ENCODE data around the gene FGGY.
"Not testable (repeated sequence)": the region's sequence is repeated elsewhere in the genome, so short reads cannot be mapped to it uniquely, and the experiment has no call there.

FGGY gene

DNA sequence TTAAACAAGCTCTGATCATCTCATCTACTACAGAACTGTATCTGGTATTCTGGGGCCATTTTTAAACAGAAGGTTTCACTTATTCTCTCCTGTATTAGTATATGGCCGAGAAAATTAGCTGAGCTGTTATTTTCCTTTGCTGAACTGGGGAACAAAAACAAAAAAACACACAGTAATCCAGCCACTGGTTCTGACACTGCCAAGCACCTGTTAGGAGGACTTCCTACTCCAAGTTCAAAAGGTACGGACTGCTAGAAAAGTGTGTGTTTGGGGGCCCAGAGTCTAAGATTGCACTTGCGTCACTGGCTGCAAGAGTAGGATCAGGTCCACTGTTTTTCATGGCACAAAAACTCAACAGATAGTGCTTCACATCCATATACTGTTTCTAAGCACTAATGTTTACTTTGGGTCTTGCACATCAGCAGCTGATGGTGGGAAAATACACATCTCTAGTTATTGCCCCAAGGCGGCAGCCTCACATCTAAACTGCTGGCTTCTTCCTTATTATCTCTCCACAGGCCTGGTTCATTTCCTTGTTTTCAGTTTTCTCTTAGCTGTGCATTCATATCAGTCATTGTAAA, 226.1 kb downstream of the FGGY start:
- DNase-seq = no peak

DNA sequence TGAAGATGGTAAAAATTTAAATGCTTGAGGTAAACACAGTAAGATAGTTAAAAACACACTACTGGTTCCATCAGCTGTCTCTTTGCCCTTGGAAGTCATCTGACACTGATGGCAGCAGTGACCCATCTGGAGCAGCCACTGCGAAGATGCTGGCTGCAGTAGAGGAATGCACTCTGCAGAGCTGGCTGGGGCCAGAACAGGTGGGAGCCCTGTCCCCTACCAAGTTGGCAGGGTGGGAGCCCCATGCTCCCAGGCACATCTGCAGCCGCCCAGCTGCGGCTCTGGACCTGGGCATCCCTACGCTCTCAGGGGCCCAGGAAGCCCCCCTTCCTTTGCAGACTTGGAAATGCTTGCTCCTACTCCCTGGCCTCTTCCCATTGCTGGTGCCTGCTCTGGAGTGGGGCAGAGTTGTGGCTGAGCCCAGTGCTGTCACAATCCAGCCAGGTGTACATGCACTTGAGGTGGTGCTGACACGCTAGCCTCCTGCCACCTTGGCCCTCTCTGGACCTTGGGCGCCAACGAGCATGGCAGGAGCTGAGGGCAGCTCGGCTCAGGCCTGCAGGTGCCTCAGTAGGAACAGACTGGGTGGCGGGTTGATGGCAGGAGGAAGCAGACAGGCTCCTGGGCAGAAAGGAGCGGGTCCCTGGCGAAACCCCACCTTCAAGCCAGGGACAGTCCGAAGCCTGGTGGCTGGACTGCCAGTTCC, 227.0 kb downstream of the FGGY start:
- no peak for DNase-seq

DNA sequence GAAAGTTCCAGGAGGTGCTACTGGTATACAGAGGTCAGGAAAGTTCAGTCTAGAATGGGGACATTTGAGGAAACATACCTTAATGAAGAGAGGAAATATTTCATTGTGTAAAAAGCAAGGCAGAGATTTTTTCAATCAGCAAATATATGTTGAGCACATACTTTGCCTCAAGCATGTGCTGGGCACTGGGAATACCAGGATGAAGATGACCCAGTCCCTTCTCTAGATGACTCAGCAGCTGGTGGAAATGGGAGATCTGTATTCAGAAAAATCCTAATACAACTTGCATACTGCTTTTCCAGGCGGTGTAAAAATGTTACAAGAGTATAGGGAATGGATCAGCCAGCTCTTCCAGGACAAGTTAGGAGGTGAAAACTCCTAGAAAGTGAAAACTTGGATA, 229.3 kb downstream of the FGGY start:
- no peak for DNase-seq

DNA sequence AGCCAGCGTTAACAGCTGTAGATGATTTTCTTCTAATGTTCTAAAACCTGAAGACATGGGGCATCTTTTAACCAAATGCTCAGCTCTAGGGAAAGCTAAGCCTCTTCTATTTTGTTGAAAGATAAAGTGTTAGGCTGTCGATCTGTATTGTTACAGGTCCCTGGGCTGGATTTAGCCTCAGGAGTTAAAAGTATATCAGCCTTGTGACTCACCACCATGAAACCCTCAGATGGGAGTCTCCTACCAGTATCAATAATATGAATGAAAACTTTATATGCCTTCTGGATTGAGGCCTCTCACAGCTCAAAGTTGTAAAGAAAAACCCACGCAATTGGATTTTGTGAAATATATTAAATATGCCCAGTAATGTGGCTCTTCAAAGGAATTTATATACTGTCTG, 231.6 kb downstream of the FGGY start:
- DNase-seq = no peak

DNA sequence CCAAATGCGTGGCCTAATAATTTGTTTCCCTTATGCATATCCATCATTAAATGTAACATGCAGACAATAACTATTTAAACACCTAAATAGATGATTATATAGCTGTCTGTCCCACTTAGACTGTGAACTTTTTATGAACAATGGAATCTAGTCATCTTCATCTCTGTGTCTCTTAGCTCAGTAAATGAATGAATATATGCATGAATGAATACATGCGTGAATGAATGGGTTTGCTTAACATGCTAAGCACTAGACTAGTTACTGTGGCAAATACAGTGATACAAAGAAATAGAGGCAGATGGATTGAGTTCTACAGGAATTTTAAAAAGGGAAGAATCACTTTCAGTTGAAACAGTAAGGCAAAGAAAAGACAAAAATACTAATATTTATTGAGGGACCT, 232.0 kb downstream of the FGGY start:
- no peak for DNase-seq

DNA sequence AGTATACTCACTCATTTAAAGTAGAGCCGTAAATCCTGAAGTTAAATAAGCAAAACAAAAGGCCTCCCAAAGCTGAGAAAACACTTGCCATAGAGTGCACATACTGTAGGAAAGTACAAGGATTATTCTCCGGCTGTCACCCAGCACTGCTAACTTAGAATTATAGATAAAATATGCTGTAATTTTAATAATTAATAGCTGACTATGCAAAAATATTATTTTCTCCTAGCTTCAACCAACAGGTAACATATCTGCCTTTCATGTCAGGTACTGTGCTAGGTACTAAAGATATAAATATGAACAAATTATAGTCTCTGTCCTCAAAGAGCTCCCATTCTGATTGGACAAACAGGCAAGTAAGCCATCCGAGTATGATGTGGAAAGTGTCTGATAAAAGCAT, 233.2 kb downstream of the FGGY start:
- DNase-seq = no peak

DNA sequence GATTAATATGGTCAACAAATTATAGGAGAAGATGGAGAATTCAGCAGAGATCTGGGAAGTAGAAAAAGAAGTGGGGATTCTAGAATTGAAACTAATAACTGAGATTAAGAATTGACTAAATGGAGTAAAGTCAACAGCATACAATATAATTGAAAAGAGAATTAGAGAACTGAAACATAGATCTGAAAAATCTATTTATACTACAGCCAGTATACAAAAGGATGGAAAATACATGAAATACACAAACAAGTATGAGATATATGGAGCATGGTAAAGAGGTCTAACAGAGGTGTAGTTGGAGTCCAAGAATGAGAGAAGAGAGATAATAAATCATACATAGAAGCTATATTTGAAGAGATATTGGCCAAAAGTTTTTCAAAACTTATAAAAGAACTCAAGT, 235.2 kb downstream of the FGGY start:
- no peak for DNase-seq

DNA sequence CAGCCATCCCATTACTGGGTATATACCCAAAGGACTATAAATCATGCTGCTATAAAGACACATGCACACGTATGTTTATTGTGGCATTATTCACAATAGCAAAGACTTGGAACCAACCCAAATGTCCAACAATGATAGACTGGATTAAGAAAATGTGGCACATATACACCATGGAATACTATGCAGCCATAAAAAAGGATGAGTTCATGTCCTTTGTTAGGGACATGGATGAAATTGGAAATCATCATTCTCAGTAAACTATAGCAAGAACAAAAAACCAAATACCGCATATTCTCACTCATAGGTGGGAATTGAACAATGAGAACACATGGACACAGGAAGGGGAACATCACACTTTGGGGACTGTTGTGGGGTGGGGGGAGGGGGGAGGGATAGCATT, 241.6 kb downstream of the FGGY start:
- not testable (repeated sequence) for DNase-seq

DNA sequence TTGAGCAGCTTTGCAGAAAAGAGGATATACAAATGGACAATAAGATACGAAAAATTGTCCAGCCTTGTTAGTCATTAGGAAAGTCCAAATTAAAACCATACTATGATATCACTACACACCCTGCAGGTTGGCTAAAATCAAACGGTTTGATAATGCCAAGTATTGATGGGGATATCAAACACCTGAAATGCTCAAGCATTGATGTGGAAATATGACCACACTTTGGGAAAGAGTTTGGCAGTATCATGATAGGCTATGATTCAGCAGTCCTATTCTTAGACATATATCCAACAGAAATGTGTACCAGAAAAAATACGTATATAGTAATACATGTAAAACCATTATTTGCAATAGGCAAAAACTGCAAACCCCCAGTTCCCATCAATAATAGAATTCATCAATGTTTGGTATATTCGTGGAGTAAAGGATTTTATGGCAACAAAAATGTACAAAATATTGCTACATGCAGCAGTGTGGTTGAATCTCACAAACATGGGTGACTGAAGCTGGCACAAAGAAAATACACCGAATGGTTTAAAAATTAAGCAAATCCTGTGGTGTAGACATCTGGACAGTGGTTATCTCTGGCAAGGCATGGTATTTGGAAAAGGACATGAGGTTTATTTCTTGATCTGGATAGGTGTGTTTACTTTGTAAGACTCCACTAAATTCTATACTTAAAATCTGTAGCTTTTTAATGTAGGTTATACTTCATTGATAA, 243.2 kb downstream of the FGGY start:
- DNase-seq = no peak

DNA sequence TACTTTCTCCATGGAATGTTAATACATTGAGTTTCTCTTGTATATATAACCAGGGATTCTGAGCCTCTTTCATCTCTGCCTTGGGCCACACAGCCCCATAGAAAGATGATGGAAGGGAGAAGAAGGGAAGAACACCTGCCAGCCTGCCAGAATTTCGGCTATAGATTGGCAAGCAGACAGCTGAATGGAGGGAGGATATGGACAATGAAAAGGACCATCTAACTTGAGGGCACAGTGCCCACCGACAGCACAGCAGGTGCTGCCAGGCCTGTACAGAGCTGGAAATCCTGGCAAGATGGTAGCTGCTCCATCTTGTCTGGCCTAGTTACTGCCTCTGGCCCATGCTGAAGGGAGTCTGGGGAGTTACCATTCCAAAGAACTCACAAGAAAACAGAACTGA, 244.3 kb downstream of the FGGY start:
- DNase-seq = no peak

DNA sequence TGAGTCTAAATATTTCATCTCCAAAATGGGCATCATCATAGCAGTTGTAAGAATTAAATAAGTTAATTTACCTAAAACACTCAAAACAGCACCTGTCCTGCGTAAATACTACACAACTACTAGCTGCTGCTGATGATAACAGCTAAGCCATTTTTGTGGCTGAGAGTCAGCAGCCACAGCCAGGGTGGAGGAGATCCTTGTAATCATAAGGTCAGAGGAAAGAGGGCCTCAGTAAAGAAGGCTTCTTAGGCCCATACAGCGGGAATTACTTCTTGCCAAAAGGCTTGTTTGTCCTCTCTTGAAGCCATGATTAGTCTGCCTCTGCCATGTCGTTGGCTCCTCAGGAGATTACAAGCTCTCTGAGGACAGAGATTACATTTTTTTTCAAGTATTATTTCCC, 245.0 kb downstream of the FGGY start:
- no peak for DNase-seq

DNA sequence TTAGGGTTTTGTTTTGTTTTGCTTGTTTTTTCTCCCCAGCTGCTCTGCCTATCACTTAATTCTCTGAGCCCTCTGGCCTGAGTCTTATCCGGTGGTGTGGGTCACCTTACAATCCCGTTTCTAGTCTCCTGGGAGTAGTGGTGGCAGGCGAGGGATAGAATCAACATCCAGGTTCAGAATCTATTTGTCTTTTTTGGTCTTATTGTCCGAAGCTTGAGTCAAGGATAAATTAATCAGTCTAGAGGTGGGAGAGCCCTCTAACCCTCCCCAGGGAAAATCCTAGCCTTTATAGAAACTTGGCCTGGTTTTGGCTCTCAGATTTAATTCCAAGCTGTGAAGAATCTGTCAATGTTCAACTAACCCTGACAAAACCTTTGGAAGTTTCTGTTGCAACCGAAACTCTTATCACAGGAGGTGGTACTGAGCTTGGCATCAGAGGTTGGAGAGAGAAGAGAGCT, 246.3 kb downstream of the FGGY start:
- DNase-seq = no peak

DNA sequence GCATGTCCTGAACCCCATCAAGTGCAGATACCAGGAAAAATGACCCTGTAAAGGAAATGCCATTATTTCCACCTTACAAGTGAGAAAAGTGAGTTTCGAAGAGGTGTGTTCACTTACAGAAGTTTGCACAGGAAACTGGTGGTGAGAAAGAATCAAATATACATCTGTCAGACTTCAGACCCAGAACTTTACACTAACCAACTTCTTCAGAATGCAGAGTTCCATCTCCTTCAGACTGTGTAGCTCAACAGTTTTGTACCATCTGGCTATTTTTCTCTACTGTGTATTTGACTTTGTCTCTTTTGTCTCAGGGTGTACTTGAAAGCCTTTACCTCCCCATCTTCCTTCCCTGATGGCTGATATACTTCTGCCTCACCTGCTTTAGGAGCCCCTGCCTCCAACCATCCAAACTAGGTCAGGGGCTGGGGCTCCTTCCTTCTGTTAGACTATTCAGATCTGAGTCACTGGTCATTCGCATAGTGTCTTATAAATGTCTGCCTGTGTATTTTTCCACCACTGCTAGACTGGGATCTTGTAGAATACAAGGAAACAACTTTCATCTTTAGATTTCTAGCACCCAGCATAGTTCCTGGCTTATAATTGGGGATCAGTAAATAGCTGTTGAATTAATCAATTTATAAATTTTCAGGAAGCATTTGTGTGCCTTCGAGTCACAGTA, 247.9 kb downstream of the FGGY start:
- DNase-seq = no peak

DNA sequence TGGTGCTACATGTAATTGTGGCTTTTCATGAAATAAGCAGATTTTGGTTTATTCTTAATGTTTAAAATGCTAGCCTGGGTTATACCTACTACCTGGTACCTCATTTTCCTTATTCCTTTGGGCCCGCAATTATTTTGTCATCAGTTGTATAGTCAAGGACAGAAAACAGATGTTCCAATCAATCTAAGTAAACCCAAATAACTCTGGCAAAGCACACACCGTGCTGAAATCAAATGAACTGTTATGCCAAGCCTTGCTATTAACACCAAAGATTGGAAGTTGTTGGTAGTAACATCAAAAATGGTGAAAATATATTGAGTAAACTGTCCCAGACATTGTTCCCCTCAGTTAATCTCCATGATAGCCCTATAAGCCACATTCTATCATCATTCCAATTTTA, 248.9 kb downstream of the FGGY start:
- DNase-seq = no peak

DNA sequence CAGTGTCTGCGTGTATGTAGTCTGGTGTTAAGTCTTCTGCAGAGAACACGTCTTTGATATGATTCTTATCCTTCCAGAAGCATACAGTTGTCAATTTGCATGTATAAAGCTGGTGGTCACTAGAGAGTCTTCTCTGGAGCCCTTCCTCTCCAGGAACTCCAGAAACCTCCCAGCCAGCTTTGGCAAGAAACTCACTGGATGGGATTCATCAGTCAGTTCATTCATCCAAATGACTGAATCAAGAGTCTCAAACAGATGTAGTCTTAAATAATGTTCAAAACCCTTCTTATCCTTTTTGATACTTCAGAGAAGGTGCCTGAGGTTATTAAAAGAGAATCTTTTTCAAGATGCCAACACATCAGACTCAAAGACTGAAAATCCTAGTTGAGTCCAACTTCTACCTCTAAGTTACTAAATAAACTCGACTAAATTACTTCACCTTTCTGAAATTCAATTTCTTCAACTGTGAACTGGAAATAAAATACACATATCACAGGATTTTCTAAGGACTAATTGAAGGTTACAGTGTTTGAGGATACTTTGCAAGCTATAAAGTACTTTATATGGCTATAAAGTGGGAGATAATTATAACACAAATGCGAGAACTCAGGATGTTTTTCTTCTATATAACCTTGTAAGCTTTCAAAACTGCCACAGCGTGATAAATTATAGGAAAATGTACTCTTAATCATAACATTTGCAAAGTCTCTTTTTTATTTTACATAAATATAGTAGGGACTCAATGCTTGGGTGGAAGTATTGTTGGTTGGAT, 252.4 kb downstream of the FGGY start:
- DNase-seq = no peak

DNA sequence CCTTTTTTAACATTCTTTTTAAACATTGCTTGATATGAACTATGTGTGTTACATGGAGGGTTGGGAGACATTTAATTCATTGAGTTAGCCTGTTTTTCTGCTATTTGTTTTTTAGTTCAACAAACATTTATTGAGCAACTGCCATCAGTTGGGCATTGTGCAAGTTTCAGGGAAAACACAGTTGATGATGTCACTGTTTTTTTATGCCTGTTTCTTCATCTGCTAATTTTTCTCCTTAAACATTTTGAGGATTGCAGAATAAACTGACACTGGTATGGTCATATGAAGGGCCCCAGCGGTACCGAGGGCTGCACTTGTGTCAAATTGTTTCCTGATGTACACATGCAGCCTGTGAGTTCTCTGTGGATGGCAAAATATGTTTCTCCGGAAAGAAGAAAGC, 253.0 kb downstream of the FGGY start:
- no peak for DNase-seq

DNA sequence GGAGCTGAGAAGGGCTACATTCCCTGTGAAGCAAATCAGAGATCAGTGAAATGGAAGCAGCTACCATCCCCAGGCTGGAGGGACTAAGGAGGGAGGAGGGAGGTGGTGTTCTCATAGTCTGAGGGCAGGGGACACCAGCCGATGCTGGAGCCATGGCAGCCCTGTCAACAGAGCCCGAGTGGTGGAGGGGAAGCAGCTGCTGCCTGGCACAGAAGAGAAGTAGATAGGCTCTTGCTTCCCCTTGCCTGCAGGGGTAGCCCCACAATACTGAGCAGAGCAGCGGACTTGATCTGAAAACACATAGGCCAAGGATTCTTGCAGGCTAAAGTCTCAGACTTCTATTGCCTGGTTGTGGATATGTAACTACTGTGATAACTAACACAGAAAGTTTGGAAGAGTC, 255.1 kb downstream of the FGGY start:
- no peak for DNase-seq

DNA sequence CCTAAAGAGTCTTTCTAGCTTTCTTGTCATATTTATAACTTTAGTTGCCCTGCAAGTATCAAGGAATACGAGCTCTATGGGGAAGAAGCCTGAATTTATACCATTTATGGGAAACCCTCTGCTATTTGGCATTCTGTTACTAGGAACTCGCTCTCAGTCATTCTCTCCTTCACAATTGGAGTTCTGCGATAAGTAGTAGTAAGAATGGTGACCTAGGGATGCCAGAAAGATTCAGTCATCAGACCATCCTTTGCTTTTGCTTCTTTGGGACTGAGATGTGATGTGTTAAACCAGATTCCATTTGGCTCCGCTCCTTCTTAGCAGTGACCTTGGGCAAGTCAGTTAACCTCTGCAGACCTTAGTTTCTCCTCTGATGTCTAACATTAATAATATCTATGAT, 256.5 kb downstream of the FGGY start:
- DNase-seq = no peak

DNA sequence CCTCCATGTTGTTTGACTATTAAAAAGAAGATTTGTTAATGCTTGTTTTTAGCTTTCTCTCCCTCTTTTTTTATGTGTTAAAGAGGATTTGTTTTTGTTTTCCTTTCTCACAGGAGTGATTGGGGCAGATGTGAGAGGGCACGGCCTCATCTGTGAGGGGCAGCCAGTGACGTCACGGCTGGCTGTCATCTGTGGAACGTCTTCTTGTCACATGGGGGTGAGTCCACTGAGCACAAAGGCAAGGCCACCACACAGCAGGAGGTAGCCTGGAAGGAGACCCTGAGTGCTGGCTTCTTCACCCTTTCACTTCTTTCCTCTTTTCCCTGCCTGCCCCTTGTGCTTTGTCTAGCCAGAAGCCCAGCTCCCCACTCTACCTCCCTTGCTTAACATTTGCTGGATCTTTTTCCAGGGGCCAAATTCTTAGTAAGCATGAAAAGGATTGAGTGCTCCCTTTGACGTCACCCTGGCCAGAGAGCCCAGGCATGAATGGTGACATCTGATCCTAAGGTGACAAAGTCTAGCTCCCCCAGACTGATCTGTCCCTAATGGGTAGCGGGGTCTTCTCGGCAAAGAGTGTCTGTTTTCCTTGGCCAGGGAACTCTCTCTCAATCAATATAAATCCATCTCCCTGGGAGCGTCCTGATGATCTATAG, 257.2 kb downstream of the FGGY start:
- DNase-seq = no peak

DNA sequence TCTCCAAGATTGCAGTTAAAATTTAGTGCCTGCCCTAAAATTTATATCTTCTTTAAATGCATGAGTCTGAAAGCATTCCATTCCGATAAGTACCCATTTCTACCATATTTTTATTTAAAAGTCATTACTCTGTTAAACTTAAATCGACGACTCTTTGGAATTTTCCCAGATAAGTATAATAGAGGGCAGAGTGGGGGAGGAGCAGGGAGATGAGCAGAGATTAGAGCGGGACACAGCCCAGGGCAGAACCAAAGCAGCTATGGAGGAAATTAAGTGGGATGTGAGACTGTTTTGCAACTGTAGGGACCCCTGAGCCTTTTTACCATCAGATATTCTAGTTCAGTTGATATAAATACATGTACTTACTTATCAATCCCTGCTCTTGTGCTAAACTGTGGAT, 257.9 kb downstream of the FGGY start:
- DNase-seq = no peak

DNA sequence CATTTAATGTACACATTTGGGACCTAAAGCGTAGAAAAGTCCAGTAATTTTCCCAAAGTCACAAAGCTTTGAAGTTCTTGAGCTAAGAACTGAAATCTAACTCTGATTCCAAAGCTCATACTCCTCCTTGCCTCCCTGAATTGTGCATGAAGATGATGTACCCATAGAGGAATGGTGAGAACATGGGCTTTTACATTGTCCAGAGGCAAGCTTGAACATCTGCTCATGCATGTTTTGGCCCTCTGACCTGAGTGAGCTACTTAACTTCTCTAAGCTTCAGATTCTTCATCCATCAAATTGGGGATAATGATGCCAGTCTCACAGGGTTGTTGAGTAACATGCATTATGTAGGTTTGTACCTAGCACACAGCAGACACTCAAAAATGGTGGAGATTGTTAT, 259.5 kb downstream of the FGGY start:
- no peak for DNase-seq

DNA sequence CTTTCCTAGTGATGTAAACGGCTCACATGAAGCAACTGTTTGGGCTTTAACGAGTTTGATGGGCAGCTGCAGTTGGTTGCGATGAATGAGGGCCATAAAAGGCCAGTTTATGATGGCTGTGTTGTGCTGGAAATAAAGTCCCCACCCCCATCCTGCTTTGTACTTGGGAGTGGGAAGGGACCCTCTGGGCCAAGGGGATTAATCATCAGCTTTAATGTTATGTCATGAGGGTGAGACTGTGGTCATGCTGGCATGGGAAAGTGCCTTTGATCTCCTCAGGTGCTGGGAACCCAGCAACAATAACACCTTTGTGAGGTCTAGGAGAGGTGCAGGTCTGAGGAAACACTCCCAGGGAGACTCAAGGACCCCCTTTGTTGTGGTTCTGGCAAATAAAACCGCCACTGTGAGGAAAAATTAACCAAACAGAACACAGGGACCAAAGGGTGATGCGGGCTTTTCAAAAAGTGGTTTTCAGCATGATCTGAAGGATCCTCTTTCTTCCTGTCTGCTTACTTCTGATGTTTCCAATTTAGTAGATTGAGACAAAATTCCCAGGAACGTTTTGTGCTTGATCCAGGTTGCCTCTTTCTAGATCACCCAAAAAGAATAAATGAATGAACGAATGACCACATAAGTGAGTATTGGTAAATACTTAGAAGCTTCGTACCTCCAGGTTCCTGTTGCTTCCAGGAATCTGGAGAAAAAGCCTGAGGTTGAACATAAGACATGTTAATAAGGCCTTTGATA, 260.1 kb downstream of the FGGY start:
- DNase-seq = no peak

All from NCI-H1048 (cell line).